NCI-H748 treated with DMSO at 0.1 percent for 48 hours (cell line): ENCODE data around the gene NAPB.

ENCODE experiments used
- DNase-seq: peaks from one replicate; lab custom pipeline; 2025; lab: John Stamatoyannopoulos, UW

Gene NAPB

GRCh38 chr20:23344336-23344735 is 77.0 kb downstream of the NAPB start:
- no peak for DNase-seq

GRCh38 chr20:23343590-23343989 is 77.7 kb downstream of the NAPB start:
- no peak for DNase-seq

- DNase-seq = no peak
Observed at GRCh38 chr20:23341073-23341472, 80.2 kb downstream of the NAPB start.

- peak; percentile 70 for DNase-seq
Observed at GRCh38 chr20:23340524-23340923, 80.8 kb downstream of the NAPB start.

GRCh38 chr20:23339986-23340385 is 81.3 kb downstream of the NAPB start:
- DNase-seq = no peak

GRCh38 chr20:23337312-23337711 is 84.0 kb downstream of the NAPB start:
- no peak for DNase-seq

- no peak for DNase-seq
Observed at GRCh38 chr20:23336476-23336875, 84.8 kb downstream of the NAPB start.

- no peak for DNase-seq
Observed at GRCh38 chr20:23335521-23335920, 85.8 kb downstream of the NAPB start.

- DNase-seq = no peak
Observed at GRCh38 chr20:23334111-23334510, 87.2 kb downstream of the NAPB start.

- no peak for DNase-seq
Observed at GRCh38 chr20:23332467-23332866, 88.8 kb downstream of the NAPB start.

- no peak for DNase-seq
Observed at GRCh38 chr20:23331450-23332350, 89.6 kb downstream of the NAPB start.

GRCh38 chr20:23327617-23328333 is 93.5 kb downstream of the NAPB start:
- DNase-seq = no peak

GRCh38 chr20:23326774-23327173 is 94.5 kb downstream of the NAPB start:
- DNase-seq = no peak

GRCh38 chr20:23325107-23325506 is 96.2 kb downstream of the NAPB start:
- no peak for DNase-seq
